Psoas muscle (tissue), 8 donors: ENCODE results near the gene ACY1. TPM values are rescaled to one million over a fixed set of nuclear protein-coding genes. Genes with fewer than 3 reads are reported as not detected.

Source experiments
- ATAC-seq, 4 donors: fragments of 200-7000 bp; cut with Tn5 transposase; one replicate each; pipeline ENCODE4 v1.9.1; 2020; ENCODE audit warnings: moderate library complexity in 3 of 4, mild to moderate bottlenecking in 2 of 4
- DNase-seq, 2 donors: peaks; one replicate each; pipeline ENCODE4 v3.0.0-alpha.2; 2020
- H3K27ac ChIP-seq: fragments of 200-600 bp; one replicate; pipeline ENCODE4 v1.8.0; 2022
- H3K27me3 ChIP-seq, 3 donors: fragments of 200-600 bp in 1 of 3; one replicate each; pipeline versions ENCODE4 v1.6.1 to v1.8.0; 2013 to 2022; ENCODE audit warnings: low read length in 2 of 3, mild to moderate bottlenecking in 2 of 3, moderate library complexity in 1 of 3; ENCODE audit not compliant: insufficient read depth in 3 of 3
- H3K36me3 ChIP-seq, 2 donors: fragments of 200-600 bp in 1 of 2; one replicate each; pipeline versions ENCODE4 v1.6.1 to v1.8.0; 2013 to 2022; ENCODE audit warnings: low read depth in 1 of 2, mild to moderate bottlenecking in 1 of 2, moderate library complexity in 1 of 2; ENCODE audit not compliant: insufficient read depth in 1 of 2
- H3K4me1 ChIP-seq: fragments of 200-600 bp; one replicate; pipeline ENCODE4 v1.8.0; 2022
- H3K4me3 ChIP-seq: fragments of 200-600 bp; one replicate; pipeline ENCODE4 v1.8.0; 2022; ENCODE audit warnings: mild to moderate bottlenecking
- H3K9me3 ChIP-seq: fragments of 200-600 bp; one replicate; pipeline ENCODE4 v1.8.0; 2022
- WGBS, 3 donors: extraction: QIAGEN DNeasy Blood & Tissue Kit; methylation state at CpG; one replicate each; pipeline versions ENCODE4 v1.1.6 to v1.1.7; 2013; 5-methylcytosine and 5-hydroxymethylcytosine counted together
- intact Hi-C, 2 donors: fragments of 100-400 bp; cut with DNase I; formaldehyde crosslinking; loops; one replicate each; pipeline versions ENCODE4 v1.11.0 to v1.14.2; 2022
- polyA plus RNA-seq, 3 donors: library from polyadenylated mRNA; stranded (reverse); fragments of 200-250 nt; gene quantifications; one replicate each; pipeline ENCODE4 v1.2.3, GENCODE V29; 2013
- total RNA-seq, 4 donors: library from RNA; stranded (reverse); fragmentation: NEBNext Ultra II Directional in 2 of 4; extraction: Animal tissue kit (Norgen Biotek cat#: 25700) in 2 of 4; gene quantifications; one replicate each; pipeline versions ENCODE4 v1.2.1 to v1.2.4, GENCODE V29; 2021 to 2023
- TF ChIP-seq, protein P1 (sequence below): fragments of 200-600 bp; IDR thresholded peaks from one replicate; pipeline ENCODE4 v1.8.0; 2022; ENCODE audit warnings: antibody characterized with exemption
- donor health status: healthy with polysubstance abuse.
- donor health status: DM: no; HTN: no; CAD: no; lungs with moderate emphysema.
- donor health status: Bipolar disorder and iron deficiency.
- donor health status: healthy.
- donor health status: DM: yes; HTN: yes; CAD: no.
- donor health status: DM: no; HTN: no; CAD: no.
- donor health status: DM: no; HTN: no; CAD: no.
- donor health status: DM: yes; HTN: yes; CAD: no.

ACY1 gene
- total and polyA plus RNA-seq, 7 donors = 19.9 to 59.3 (median 37.6) TPM

DNA sequence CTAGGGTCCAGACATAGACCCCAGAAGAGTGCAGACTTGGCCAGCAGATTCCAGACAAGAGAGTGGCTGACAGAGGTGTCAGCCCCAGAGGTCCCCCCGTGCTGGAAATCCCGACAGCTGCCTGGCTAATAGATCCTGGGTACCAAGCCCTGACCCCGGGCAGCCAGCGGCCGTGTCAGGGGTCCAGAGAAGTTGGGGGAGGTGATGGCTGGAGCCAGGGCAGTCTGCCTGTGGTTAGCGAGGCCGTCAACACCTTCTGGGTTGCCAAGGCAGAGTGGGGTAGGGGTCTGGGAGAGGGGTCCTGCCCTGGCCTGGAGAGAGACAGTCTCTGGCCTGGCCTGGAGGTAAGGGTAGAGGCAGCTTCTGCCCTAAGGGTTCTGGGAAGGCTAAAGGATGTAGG, 37.5 kb downstream of the ACY1 start:
- Histone ChIP-seq H3K27ac (peak overlapping the region; percentile 92), H3K4me3 (no peak overlapping the region), H3K4me1 (peaks cover 87% of the 10 kb centered on the region), H3K36me3 (no peaks in the 10 kb centered on the region), H3K27me3 (no peaks in the 10 kb centered on the region), H3K9me3 (no peaks in the 10 kb centered on the region)
- TF ChIP-seq, protein P1, sequence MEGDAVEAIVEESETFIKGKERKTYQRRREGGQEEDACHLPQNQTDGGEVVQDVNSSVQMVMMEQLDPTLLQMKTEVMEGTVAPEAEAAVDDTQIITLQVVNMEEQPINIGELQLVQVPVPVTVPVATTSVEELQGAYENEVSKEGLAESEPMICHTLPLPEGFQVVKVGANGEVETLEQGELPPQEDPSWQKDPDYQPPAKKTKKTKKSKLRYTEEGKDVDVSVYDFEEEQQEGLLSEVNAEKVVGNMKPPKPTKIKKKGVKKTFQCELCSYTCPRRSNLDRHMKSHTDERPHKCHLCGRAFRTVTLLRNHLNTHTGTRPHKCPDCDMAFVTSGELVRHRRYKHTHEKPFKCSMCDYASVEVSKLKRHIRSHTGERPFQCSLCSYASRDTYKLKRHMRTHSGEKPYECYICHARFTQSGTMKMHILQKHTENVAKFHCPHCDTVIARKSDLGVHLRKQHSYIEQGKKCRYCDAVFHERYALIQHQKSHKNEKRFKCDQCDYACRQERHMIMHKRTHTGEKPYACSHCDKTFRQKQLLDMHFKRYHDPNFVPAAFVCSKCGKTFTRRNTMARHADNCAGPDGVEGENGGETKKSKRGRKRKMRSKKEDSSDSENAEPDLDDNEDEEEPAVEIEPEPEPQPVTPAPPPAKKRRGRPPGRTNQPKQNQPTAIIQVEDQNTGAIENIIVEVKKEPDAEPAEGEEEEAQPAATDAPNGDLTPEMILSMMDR = no peak
- intact Hi-C loops = no loop called here
- WGBS, 3 donors = 58 to 66% (median 65%) methylated on average over 7 of the region's 7 CpGs
- DNase-seq = peak; percentile 12 to 54
- no peak for ATAC-seq

DNA sequence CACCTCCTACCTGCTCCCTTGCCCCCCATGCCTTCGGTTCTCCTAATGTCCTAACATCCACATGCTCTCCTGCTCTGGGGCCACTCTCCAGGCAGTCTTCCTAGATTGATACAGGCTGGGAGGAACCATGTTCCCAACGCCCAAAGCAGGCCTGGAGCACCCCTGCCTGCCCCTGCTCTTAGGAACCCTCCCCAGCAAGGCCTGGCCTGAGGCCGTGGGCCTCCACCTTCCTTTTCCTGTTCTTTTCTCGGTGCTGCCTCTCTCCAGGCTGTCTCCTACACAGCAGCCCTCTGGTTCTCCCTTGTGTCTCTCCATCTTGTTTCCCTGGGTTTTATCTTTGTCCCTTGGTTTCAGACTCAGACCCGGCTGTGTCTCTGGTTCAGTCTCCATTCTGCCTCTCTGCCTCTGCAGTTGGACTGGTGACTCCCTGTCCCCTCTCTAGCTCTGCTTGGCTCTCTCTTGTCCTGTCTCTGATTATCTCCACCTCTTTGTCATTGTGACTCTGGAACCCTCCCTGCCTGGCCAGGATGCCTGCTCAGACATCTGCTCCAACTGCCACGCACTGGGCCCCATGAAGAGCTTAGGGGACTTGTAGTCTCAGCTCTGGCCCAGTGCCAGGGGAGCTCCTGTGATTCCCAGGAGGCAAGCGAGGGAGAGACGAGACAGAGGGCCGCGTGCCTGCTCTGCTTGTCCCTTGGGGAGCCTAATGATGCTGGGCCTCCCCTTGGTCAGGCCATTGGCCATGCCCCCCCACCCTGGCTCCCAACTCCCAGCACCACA, 38.3 kb downstream of the ACY1 start:
- H3K4me1 ChIP-seq = peaks cover 95% of the 10 kb centered on the region
- intact Hi-C loops = no loop called here
- no peak for ATAC-seq

DNA sequence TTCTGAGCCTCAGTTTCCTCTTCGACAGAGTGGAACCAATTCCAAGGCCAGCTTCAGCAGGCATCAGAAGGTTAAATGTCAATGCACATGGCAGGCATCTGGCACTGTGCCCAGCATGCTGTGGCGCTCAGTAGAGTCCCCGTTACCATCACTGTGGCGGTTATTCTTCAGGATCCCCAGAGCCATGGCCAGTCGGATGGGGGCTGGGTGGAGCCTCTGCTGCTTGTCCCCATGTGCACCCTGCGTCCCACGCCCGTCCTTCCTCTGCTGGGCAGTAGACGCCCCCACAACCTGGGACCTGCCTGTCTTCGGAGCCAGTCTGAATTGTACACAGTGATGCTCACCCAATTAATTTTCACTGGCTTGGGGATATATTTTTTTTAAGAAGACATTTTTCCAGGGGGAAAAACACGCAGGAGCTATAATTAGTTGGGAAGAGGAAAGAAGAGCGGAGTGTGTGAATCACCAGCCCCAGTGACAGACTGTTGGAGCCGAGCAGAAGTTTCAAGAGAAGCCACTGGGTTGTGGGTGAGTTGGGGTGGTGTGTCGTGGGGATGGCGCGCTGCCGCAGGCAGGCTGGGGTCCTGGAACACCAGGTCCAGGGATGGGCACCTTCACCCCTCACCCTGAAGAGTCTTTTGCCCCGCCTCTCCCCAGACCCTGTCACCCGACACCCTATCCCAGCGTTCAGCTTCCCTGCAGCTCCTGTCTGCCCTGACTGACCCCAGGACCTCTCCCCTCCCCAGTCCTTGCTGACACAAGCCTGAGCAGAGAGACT, 39.2 kb downstream of the ACY1 start:
- H3K4me3 ChIP-seq = peak overlapping the region; percentile 55
- no peaks in the 10 kb centered on the region for H3K36me3 ChIP-seq
- H3K9me3 ChIP-seq = no peaks in the 10 kb centered on the region
- intact Hi-C loops = no loop called here
- peak overlapping the region; percentile 92 for H3K27ac ChIP-seq
- ATAC-seq (peak; percentile 46 to 55 (median 51)), DNase-seq (peak; percentile 68 to 86)
- H3K27me3 ChIP-seq = no peaks in the 10 kb centered on the region
- peaks cover 87% of the 10 kb centered on the region for H3K4me1 ChIP-seq
- 21 to 24% (median 23%) methylated on average over 20 of the region's 20 CpGs for WGBS, 3 donors
- TF ChIP-seq, protein P1 = no peak

More for the DNA sequence above, 38.3 kb downstream of the ACY1 start:
- Histone ChIP-seq H3K9me3 (no peaks in the 10 kb centered on the region), H3K27me3 (no peaks in the 10 kb centered on the region), H3K27ac (peak overlapping the region; percentile 92), H3K36me3 (no peaks in the 10 kb centered on the region), H3K4me3 (no peak overlapping the region)
- DNase-seq = peak; percentile 59 to 88
- TF ChIP-seq, protein P1 = no peak
- WGBS, 3 donors = 39 to 47% (median 42%) methylated on average over 10 of the region's 10 CpGs

DNA sequence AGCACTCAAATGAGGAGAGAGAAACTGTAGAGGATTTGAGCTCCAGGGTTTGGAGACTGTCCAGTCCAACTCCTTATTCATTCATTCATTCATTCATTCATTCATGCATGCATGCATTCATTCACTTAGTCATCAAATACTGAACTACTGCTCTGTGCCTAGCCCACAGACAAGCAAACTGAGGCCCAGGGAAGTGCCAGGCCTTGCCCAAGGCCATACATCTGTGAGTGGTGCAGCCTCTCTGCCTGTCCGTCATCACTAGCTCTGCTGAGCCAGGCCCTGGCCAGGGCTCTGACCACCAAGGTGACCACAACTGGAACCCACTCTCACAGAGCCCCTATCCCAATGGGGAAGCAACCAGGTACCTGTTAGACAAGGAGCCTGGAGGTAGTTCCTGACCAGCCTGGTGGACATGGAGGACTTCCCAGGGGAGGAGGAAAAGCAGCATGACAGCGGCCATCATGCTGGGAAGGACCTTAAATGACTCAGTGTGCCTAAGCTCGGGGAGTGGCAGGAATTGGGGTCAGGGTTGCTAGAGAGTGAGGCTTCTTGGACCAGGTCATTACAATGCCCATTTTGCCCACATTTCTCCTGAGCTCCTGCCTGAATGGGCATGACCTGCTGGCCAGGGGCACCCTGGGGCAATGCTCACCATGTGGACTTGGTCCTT, 39.9 kb downstream of the ACY1 start:
- no peaks in the 10 kb centered on the region for H3K36me3 ChIP-seq
- DNase-seq (peak in 1 of 2 donors; percentile 36), ATAC-seq (peak in 3 of 4 donors; percentile 26 to 41 (median 36))
- no peaks in the 10 kb centered on the region for H3K9me3 ChIP-seq
- peak overlapping the region; percentile 55 for H3K4me3 ChIP-seq
- H3K4me1 ChIP-seq = peaks cover 80% of the 10 kb centered on the region
- 26 to 38% (median 37%) methylated on average over 3 of the region's 3 CpGs for WGBS, 3 donors
- H3K27ac ChIP-seq = peak overlapping the region; percentile 92
- intact Hi-C loops = no loop called here
- TF ChIP-seq, protein P1 = no peak
- no peaks in the 10 kb centered on the region for H3K27me3 ChIP-seq
